Stimulated activated CD8-positive, alpha-beta memory T cell treated with anti-CD3 and anti-CD28 coated beads, Interleukin-4, amount 100 ng/mL, for 48 hours (primary cell): ENCODE results near the gene ENG.

Experiments used
- DNase-seq: peaks from one replicate; pipeline ENCODE4 v3.0.0-alpha.2; 2020

The ENG gene

GRCh38 chr9:127770905-127771569, 83.4 kb downstream of the ENG start:
- DNase-seq: peak; percentile 98

- DNase-seq: no peak
Measured at GRCh38 chr9:127770583-127770904, 83.9 kb downstream of the ENG start.

GRCh38 chr9:127769929-127770582, 84.4 kb downstream of the ENG start:
- no peak for DNase-seq

GRCh38 chr9:127769101-127769500, 85.4 kb downstream of the ENG start:
- no peak for DNase-seq

- no peak for DNase-seq
Measured at GRCh38 chr9:127768698-127769097, 85.8 kb downstream of the ENG start.

- DNase-seq: no peak
Measured at GRCh38 chr9:127767909-127768331, 86.5 kb downstream of the ENG start.

GRCh38 chr9:127767410-127767809, 87.0 kb downstream of the ENG start:
- DNase-seq: no peak

- DNase-seq: no peak
Measured at GRCh38 chr9:127765418-127765817, 89.0 kb downstream of the ENG start.
